Dermis microvascular lymphatic vessel endothelial cell (primary cell): ENCODE measurements around the gene ERN2. TPM values are rescaled to one million over a fixed set of nuclear protein-coding genes. Genes with fewer than 3 reads are reported as not detected.

Experiments used
- DNase-seq, 2 donors: peaks; one replicate each; pipeline versions ENCODE4 v3.0.0 to v3.0.0-alpha.2; 2010; ENCODE audit warnings: low read depth in 2 of 2
- total RNA-seq: library from RNA; depleted of rRNA; stranded (reverse); fragments of >200 nt; gene quantifications from 2 replicates; pipeline ENCODE4 v1.2.1, GENCODE V29; 2014

ERN2 gene
- total RNA-seq, 1 donor from 2014 or later, result not detected

DNA sequence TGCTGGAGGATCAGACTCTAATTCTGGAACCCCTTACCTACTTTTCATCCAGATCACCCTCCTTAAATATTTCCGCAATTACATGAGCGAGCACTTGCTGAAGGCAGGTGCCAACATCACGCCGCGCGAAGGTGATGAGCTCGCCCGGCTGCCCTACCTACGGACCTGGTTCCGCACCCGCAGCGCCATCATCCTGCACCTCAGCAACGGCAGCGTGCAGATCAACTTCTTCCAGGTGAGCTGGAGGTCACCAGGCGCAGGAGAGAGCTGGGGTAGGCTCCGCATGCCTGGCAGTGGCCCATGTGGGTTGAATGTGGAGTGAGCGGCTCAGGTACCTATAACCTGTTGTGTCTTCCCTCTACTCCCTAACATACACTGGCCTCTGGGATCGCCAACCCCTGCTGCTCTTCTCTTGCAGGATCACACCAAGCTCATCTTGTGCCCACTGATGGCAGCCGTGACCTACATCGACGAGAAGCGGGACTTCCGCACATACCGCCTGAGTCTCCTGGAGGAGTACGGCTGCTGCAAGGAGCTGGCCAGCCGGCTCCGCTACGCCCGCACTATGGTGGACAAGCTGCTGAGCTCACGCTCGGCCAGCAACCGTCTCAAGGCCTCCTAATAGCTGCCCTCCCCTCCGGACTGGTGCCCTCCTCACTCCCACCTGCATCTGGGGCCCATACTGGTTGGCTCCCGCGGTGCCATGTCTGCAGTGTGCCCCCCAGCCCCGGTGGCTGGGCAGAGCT is 23.4 kb downstream of the ERN2 start:
- no peak for DNase-seq

DNA sequence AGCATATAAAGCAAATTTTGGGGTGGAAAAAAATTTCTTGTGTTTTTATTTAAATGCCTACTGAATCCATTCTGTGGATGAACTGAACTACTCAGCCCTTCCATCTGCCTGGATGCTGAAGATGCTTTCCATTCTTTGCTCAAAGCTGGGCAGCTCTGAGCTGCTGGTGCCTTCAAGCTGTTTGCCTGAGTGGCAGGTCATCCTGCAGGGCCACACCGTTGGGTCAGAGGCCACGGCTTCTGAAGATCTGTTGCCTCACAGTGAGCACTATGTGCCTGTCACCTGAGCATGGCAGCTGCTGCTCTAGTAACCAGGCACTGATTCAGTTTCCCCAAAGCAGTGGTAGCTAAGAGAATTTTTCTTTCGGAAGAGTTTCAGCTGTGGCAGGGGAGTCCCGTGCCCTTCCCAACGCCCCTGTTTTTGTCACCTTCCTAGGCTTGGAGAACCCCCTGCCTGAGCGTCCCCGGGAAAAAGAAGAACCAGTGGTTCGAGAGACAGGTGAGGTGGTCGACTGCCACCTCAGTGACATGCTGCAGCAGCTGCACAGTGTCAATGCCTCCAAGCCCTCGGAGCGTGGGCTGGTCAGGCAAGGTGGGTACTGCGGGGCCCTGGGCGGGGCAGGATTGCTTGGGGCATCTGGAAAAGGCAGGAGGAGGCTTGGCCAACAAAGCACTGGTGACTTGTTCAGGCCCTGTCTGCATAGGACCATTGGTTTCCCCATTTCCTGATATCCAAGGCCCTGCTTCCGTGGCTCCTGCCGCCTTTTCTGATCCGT is 25.8 kb downstream of the ERN2 start:
- no peak for DNase-seq

DNA sequence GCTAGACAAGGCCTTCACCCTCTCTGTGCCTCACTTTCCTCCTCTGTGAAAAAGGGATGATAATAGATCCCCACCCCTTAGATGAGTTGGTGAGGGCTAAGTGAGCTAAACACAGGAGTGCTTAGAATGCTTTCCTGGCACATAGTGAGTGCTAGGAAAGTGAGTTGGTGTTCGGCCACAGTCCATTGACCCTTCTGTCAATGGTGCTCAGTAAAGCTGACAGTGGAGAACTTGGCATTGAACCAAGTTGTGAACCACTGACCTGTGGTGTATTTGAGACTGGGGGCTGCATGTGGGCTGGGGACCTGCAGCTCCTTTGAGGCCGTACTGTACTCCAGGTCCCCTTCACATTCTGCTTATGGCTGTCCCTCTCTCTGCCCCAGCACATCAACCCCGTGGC is 29.5 kb downstream of the ERN2 start:
- DNase-seq, result no peak

DNA sequence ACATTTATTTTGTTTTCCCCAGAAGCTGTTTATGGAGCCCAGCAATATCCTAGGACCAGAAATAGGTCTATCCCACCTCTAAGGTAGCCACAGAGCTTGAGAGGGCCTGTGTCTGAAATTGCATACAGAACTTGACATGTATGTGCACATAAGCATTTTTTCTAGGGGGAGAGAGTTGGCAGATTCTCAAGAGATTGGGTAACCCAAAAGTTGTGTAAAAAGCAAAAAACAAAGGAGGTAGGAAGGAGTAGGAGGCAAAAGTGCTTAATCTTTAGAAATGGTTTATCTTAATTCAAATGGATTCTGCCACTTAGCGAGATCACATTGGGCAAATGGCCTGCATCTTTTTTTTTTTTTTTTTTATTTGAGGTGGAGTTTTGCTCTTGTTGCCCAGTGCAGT is 30.8 kb downstream of the ERN2 start:
- DNase-seq, result no peak

DNA sequence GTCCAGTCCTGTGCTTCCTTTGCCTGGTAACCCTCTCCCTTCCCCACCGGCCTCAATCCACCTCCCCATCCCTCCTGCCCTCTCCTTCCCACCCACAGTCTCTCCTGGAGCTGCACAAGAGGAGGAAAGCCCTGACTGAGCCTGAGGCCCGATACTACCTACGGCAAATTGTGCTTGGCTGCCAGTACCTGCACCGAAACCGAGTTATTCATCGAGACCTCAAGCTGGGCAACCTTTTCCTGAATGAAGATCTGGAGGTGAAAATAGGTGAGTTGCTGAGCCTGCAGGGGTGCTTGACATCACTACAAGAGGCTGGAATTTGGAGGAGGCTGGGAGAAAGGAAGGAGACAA is 33.1 kb downstream of the ERN2 start:
- DNase-seq, result no peak

DNA sequence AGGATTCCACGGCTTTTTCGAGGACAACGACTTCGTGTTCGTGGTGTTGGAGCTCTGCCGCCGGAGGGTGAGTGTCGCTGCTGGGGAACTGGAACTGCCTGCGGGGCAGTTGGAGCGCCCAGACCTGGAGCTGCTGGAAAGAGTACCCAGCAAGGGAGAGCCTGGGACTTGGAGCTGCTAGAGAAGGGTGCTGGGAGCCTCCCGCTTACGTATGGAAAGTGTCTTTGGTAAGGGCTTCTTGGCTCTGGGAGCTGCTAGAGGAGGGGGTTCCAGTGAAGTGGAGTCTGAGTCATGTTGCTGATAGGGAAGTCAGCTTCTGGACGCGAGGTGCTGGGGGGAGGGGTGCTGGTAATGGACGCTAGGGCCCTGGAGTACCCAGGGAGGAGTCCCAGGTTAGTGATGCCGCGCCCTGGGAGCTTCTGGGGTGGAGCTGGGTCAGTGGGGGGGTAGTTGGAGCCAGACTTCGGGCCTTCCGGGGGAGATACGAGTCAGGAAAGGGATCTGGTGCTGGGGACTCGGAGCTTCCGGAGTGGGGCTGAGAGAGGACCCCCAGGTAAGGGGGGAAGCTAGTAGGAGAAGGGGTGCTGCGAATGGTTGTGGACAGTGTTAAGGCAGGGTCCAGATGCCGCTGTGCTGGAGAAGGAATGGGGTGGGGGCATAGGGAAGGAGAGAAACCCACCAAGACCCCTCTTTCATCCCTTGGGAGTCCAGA is 33.6 kb downstream of the ERN2 start:
- DNase-seq, result peak in 1 of 2 donors; percentile 64

DNA sequence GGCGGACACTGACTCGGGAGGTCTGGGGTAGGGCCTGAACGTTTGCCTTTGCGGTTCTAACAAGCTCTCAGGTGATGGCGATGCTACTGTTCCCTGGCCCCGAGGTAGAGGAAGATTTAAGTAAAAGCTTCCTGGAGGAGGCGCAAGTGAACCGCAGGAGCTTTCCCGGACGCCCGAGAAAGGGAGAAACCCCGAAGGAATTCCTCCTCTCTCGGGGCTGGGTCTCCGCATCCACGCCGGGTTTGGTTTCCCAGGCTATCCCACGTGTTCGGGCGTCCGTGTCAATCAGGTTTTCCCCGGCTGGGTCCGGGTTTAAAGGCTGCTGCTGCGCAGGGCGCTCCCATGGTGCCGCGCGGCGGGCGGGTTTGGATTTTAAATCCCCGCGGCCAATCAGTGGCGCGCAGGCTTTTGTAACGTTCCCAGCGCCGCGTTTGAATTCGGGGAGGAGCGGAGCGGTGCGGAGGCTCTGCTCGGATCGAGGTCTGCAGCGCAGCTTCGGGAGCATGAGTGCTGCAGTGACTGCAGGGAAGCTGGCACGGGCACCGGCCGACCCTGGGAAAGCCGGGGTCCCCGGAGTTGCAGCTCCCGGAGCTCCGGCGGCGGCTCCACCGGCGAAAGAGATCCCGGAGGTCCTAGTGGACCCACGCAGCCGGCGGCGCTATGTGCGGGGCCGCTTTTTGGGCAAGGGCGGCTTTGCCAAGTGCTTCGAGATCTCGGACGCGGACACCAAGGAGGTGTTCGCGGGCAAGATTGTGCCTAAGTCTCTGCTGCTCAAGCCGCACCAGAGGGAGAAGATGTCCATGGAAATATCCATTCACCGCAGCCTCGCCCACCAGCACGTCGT is 34.4 kb downstream of the ERN2 start, which contains the start of gene PLK1:
PLK1 (plus strand) TSS at position 460 of the 844 bp plus-strand sequence; CDS start at position 504, 44 bp downstream.
- DNase-seq, result peak; percentile 42 to 82

DNA sequence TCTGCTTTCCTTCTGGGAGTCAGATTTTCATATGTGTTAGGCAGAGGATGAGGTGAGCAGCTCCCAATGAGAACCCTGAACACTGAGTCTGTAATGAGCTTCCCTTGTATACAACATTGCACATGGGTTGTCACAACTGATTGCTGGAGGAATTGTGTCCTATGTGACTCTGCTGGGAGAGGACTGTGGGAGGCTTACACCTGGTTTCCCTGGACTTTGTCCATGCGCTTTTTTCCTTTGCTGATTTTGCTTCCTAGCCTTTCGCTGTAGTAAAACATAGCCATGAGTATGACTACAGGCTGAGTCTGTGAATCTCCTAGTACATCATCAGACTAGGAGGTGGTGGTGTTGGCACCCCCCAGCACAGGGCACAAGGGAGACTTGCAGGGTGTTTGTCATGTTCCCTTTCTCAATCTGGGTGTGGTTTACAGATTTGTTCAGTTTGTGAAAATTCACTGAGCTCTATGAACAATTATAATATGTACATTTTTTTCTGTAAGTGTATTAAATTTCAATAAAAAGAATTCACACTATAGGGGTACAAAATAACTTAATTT is 36.0 kb downstream of the ERN2 start:
- DNase-seq, result no peak

DNA sequence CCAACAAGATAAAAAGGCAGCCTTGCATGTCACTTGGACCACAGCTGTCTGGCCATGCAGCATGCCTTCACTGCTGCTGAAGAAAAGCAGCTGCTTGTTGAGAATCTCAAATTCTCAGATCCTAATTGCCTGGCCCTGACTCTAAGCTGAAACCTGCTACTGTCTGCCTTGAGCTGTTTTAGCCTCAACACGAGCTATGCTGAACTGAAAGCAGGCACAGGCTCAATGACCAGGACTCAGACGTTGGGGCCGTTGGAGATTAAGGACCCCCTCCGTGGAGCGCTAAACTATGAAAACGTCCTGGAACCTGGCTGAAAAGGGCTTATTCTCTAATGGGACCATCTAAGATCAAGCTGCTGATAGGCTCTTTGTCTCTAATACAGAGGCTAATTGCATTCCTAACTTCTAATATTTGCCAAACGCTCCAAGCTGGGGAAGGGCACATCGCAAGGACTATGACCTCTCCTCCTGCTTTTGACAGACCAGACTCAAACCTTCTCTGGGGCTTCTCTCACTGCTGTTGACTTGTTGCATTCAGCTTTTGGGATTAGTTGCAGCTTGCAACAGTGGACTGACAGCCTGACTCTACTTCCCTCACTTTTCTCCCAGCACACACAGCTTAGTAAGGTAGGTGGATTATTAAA is 38.9 kb downstream of the ERN2 start:
- no peak for DNase-seq

DNA sequence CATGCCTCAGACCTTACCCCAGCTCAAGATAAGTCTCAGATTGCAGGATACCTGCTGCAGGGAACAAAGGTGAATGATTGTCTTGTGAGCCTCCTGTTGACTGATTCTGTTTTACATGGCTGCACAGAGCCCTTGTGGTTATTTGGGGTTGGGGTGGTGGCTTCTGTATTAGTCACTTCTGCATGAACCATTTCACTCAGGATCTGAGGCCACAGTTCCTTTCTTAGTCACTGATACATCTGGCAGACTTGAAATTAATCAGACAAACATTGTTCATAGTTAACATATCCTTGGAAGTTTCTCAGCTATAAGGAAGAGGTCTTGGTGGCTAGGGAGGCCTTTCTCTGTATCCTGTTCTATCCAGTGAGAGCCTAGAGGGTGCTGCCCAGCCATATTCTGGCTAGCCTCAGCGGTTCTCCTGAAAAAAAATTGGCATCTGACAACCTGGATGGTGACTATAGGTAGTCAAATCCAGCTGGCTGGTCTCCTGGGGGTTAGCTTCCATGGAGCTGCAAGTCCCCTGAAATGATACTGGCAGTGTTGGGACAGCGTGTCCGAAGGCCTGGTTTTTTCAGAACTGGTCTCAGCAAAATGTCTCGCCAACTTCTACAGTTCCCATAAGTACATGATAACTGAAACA is 42.8 kb downstream of the ERN2 start:
- peak in 1 of 2 donors; percentile 33 for DNase-seq

DNA sequence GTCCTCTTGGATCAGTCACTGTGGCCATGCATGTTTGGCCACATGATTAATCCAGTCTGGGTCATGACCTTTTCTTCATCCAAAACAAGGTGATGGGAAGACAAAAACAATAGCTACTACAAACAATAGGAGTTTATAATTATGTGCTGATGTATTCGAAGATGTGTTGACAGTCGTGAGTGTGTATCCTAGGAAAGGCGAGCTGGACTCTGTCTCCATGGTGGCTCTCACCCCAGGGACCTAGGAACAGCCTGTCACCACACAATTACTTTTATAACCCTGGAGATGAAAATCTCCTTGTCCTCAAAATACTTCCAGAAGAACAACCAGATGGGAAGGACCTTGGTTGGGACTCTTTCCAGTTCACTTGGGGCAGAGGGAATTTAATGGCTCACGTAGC is 44.1 kb downstream of the ERN2 start:
- DNase-seq, result peak in 1 of 2 donors; percentile 23

DNA sequence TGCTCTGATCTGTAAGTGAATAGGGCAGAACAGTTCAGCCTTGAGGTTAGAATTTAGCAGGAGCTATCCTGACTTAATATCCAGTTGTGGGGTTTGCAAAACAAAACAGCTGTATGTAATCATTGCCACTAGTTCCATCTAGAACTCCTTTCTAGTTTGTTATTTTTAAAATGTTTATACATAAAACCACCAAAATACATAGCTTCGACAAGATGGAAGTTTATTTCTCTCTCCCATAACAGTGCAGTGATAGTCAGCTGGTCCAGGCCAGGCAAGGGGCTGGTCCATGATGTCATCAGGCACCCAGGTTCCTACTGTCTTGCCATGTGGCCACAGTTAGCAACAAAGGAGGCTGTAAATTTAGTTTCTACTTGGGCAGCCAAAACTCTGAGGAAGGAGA is 44.8 kb downstream of the ERN2 start:
- no peak for DNase-seq

DNA sequence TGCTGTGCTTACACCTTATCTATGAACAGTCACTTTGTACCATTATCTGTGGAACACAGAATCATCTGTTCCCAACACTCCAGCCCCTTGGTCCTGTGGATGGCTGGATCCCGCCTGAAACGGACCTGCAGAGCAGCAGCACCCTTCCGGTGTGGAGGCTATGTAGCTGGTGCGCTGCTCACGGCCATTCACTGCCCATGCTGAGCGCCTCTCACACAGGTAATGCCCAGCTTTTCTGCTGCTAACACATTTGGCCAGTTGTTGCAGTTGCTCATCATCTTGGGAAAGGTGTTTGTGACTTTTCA is 45.7 kb downstream of the ERN2 start:
- DNase-seq, result no peak

DNA sequence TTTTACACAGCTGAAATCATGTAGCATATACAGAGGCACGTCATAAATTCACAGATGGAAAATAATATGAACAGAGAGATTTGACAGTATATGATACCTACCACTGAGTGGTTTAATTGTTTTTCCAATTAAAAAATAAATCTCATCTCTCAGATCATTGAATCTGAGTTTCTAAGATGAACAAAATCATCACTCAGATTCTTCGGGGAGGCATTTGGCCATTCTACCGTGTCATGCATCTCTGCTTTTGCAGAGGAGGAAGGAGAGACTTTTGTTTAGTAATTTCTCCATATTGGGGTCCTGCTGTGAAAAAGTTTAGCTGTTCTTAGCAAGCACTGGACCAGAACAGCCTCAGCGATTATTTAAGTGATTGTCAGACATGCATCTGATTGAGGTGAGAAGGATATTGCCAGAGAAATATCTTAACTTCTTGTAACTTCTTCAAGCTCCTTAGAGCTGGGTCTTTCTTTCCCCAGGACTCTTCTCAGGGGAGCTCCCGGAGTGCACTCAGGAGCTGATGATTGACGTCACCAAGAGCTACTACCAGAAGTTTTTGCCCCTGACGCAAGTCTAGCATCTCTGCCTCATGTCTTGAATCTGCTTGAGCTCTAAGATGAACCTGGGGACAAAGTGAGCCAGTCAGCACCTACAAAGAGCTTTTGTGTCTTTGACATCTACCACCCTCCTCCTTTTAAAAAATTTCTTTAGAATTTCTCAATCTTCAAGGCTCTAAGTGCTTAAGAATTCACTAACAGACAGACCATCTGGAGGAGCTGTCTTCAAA is 46.3 kb downstream of the ERN2 start:
- DNase-seq, result no peak

DNA sequence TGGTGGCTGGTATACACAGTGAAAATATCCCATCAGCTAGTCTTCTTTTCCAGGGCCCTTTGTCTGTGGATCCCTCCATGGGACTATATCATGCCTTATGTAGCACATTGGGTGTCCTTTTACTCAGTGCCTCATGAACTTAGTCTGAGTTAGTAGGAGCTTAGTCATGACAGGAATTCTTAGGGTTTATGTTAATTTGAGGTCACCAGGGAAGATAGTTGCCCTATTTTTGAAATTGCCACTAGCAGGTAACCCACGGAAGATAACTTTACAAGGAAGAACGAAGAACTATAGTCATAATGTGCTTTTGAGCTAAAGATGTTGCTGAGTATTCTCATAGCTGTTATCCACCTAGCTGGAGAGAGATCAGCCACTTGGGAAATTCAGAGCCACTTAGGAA is 49.1 kb downstream of the ERN2 start:
- DNase-seq, result no peak

DNA sequence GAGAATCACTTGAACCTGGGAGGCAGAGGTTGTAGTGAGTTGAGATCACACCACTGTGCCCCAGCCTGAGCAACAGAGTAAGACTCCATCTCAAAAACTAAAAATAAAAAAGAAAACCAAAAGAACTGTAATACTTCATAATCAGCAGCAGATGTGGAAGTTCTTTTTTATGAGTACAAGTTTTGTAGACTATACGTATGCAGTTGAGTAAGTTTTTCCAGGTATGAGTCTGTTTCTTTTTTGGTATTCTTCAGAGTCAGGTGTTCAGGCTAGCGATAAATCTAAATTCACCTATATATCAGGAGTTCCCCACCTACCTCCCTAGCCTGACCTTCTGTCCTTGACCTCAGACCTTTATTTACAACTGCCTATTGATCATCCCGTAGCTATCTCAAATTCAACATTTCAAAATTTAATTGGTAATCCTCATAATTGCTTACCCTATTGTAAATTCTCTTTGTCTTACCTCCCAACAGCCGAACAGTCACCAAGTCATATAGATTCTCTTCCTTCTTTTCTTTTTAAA is 61.0 kb downstream of the ERN2 start:
- no peak for DNase-seq

DNA sequence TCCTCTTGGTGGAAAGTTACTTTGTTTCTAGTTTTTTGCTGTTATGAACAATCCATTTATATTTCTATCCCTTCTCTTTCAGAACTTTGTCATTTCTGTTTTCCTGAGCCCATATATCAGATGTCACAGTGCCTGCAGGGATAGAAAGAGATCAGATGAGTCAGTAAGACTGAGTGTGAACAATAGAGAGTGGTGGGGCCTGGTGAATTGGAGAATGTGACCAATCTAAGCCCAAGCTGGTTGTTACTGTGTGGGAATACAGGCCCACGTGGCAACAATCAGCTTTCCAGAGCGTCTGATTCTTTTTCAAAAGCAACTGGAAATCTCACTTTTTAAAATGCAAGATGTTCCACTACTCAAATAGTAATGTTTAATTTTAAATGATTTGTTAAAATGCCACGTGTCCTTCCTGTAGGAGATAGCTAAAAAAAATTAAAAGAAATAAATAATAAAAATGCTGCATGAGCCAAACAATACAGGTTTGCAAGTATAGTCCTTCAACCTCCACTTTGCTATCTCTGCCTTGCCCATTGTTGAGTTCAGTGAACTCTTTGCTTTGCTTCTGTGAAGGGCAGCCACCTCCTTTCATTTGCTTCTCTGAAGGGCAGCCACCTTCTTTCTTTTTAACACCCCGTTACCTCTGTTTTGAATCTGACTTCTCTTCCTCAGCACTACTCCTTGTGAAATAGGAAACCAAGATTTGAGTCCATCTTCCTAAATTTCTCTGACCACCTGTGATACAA is 62.2 kb downstream of the ERN2 start:
- DNase-seq, result peak; percentile 17 to 72

DNA sequence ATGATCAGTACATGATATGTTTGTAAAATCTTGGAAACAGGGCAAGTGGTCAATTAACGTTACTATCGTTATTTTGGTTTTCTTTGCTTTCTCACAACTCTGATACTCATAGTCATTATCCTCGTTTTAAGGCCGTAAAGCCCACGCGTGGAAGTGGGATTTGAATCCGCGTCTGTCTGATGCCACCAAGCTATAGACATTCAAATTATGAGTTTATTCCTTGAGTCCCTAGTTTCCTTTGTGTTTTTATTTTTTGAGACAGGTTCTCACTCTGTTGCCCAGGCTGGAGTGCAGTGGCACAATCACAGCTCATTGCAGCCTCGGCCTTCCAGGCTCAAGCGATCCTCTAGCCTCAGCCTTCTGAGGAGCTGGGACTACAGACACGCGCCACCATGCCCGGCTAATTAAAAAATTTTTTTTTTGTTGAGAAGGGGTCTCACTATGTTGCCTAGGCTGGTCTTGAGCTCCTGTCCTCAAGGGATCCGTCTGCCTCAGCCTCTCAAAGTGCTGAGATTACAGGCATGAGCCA is 70.7 kb downstream of the ERN2 start:
- DNase-seq, result peak in 1 of 2 donors; percentile 7
